K562 (cell line): ENCODE measurements around the gene ZNF687. TPM values are rescaled to one million over a fixed set of nuclear protein-coding genes. Genes with fewer than 3 reads are reported as not detected.
A peak's percentile ranks its signal among the peaks of the same experiment; 100 is the strongest.

ENCODE experiments used
- ATF7 ChIP-seq: fragments of 450-650 bp; IDR thresholded peaks from 2 replicates; pipeline ENCODE4 v1.7.1; 2014; ENCODE audit warnings: mild to moderate bottlenecking, moderate library complexity
- BHLHE40 ChIP-seq: IDR thresholded peaks from 2 replicates; pipeline ENCODE4 v1.6.1; 2011; ENCODE audit warnings: low read length, improper control_type of control experiment
- C11orf30 ChIP-seq: fragments of 450-650 bp; IDR thresholded peaks from 2 replicates; pipeline ENCODE4 v1.6.1; 2016; ENCODE audit warnings: low read depth, mild to moderate bottlenecking
- FIP1L1 ChIP-seq: fragments of 200-400 bp; formaldehyde crosslinking; IDR thresholded peaks from 2 replicates; pipeline ENCODE4 v1.6.1; 2018; ENCODE audit warnings: mild to moderate bottlenecking, low read depth, low read length; ENCODE audit not compliant: poor library complexity, severe bottlenecking
- FOSL1 ChIP-seq: fragments of 200-800 bp; sonication (Bioruptor generic); conservative IDR thresholded peaks from 2 replicates; pipeline ENCODE4 v1.6.1; 2016; ENCODE audit warnings: missing genetic modification characterization, missing compliant biosample characterization
- GABPA ChIP-seq: fragments of 200-800 bp; sonication (Bioruptor generic); conservative IDR thresholded peaks from 2 replicates; pipeline ENCODE4 v1.6.1; 2016; ENCODE audit warnings: low read depth, missing genetic modification characterization, missing compliant biosample characterization
- IRF2 ChIP-seq: sonication (generic); formaldehyde crosslinking; IDR thresholded peaks from 2 replicates; pipeline ENCODE4 v1.8.1; 2022; ENCODE audit warnings: mild to moderate bottlenecking, missing genetic modification reagents
- KDM4B ChIP-seq, 2 experiments: fragments of 450-650 bp in 1 of 2; sonication (generic) in 1 of 2; IDR thresholded peaks; 2 replicates each; pipeline ENCODE4 v1.6.1; 2016 to 2017; ENCODE audit warnings: borderline replicate concordance in 2 of 2, antibody characterized with exemption in 1 of 2, low read depth in 1 of 2, mild to moderate bottlenecking in 1 of 2
- NBN ChIP-seq: fragments of 450-650 bp; IDR thresholded peaks from 2 replicates; pipeline ENCODE4 v1.6.1; 2016; ENCODE audit warnings: low read depth, mild to moderate bottlenecking
- NCOA2 ChIP-seq, 2 experiments: fragments of 450-650 bp; IDR thresholded peaks; 2 replicates each; pipeline ENCODE4 v1.6.1; 2018; ENCODE audit warnings: mild to moderate bottlenecking in 2 of 2, moderate library complexity in 1 of 2; ENCODE audit not compliant: partially characterized antibody in 2 of 2
- NFE2 ChIP-seq: IDR thresholded peaks from 2 replicates; pipeline ENCODE4 v1.6.1; 2014; ENCODE audit warnings: antibody characterized with exemption, low read depth
- NFRKB ChIP-seq: fragments of 450-650 bp; IDR thresholded peaks from 2 replicates; pipeline ENCODE4 v1.6.1; 2016; ENCODE audit warnings: low read depth
- NR1H2 ChIP-seq: sonication (generic); formaldehyde crosslinking; IDR thresholded peaks from 2 replicates; pipeline ENCODE4 v1.4.0; 2020; ENCODE audit warnings: mild to moderate bottlenecking, missing genetic modification reagents
- NRF1 ChIP-seq, 2 experiments: fragments of 450-650 bp; IDR thresholded peaks in 1 of 2; conservative IDR thresholded peaks in 1 of 2; 2 replicates each; pipeline ENCODE4 v1.6.1; 2014; ENCODE audit warnings: mild to moderate bottlenecking in 2 of 2
- PHF8 ChIP-seq: fragments of 200-600 bp; sonication (generic); IDR thresholded peaks from 2 replicates; pipeline ENCODE4 v1.6.1; 2012; ENCODE audit warnings: mixed run types, mild to moderate bottlenecking, inconsistent platforms, low read length, moderate library complexity, borderline replicate concordance
- PML ChIP-seq: IDR thresholded peaks from 2 replicates; pipeline ENCODE4 v1.6.1; 2012; ENCODE audit warnings: low read length, inconsistent platforms
- POLR2AphosphoS5 ChIP-seq: IDR thresholded peaks from 2 replicates; pipeline ENCODE4 v1.6.1; 2011; ENCODE audit warnings: mild to moderate bottlenecking, low read depth, low read length, moderate library complexity; ENCODE audit not compliant: control insufficient read depth, insufficient read depth
- ZFX ChIP-seq: sonication (generic); formaldehyde crosslinking; IDR thresholded peaks from 2 replicates; pipeline ENCODE4 v1.8.0; 2022; ENCODE audit warnings: mild to moderate bottlenecking, missing genetic modification reagents, moderate library complexity
- ZNF165 ChIP-seq: fragments of 250-450 bp; sonication (Bioruptor Pico); IDR thresholded peaks from 2 replicates; pipeline ENCODE4 v1.4.0; 2020; ENCODE audit warnings: borderline replicate concordance
- ZNF780A ChIP-seq: fragments of 250-450 bp; sonication (Bioruptor Pico); IDR thresholded peaks from 2 replicates; pipeline ENCODE4 v1.5.0; 2021; ENCODE audit warnings: mild to moderate bottlenecking
- polyA plus RNA-seq, 8 experiments: library from polyadenylated mRNA; depleted of rRNA in 4 of 8; stranded (reverse) in 5 of 8; unstranded in 3 of 8; fragments of >200 nt; fragmentation: Nextera tagmentation in 2 of 8; fragmentation: Illumina TruSeq in 1 of 8; extraction: Ambion mirVana in 2 of 8; extraction: Trizol in 1 of 8; gene quantifications; 2 replicates each; pipeline versions ENCODE4 v1.2.1 to v1.2.3, GENCODE V29; 2011 to 2014; ENCODE audit warnings: inconsistent platforms in 1 of 8, missing spikeins in 1 of 8
- total RNA-seq, 7 experiments: library from RNA; depleted of rRNA in 6 of 7; stranded (reverse); fragments of >200 nt in 6 of 7; fragmentation: Illumina TruSeq in 2 of 7; extraction: Trizol in 2 of 7; gene quantifications; 2 replicates each; pipeline versions ENCODE4 v1.2.1 to v1.2.3, GENCODE V29; 2011 to 2021; ENCODE audit warnings: low replicate concordance in 1 of 7
- TF ChIP-seq, protein P1 (sequence below): sonication (generic); formaldehyde crosslinking; IDR thresholded peaks from 2 replicates; pipeline ENCODE4 v1.8.0; 2023; ENCODE audit warnings: missing genetic modification reagents, mild to moderate bottlenecking, borderline replicate concordance
- TF ChIP-seq, protein P2 (sequence below), 2 experiments: IDR thresholded peaks; 2 replicates each; pipeline ENCODE4 v1.6.1; 2011; ENCODE audit warnings: borderline replicate concordance in 1 of 2, control low read depth in 1 of 2, low read depth in 1 of 2, low read length in 1 of 2, mild to moderate bottlenecking in 1 of 2, mixed read lengths in 1 of 2, moderate library complexity in 1 of 2; ENCODE audit not compliant: insufficient read depth in 1 of 2, insufficient read length in 1 of 2, poor library complexity in 1 of 2, severe bottlenecking in 1 of 2; ENCODE audit errors: extremely low read depth in 1 of 2

The ZNF687 gene
- total and polyA plus RNA-seq, 9 of the 15 experiments (the other 6 are each of a cell fraction or from before 2014, with no cell fraction given) = 0.13 to 26.4 (median 10.6) TPM

DNA sequence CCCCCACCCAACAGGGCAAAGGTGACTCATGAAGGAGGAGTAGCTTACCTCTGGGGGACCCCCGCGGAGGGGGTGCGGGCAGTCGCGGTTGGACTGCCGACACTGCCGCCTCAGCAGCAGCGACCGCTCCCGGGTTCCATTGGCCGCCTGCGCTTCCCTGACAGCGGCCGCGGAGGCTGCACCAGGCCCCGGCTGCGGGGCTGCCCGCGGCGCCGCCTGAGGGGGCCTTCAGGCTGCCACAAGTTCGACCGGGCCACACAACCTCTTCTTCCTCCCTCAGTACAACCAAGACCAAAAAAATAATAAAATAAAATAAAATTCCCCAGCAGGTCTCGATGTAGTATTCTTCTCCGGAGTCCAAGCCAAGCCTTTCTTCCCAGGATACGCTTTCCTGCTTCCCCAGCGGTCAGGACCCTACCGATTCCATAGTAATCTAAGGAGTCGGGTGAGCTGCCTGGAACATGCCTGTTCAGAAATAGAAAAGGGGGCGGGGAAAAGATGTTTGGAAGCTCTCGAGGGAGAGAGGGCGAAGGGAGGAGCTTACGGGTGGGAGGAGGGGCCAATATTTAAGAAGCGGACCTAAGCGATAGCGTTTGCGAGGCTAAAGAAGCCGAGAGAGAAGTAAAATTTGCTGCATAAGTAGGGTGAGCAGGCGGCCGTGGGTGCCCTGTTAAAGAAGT lies 45.3 kb downstream of the ZNF687 start, which contains the start of gene PI4KB (continued):
- TF ChIP-seq FIP1L1 (peak; percentile 48), PML (peak; percentile 59; the same call in 1 of the 2 replicates), IRF2 (no peak), ZFX (CRISPR knock-in tag) (peak; percentile 83), NR1H2 (CRISPR knock-in tag) (no peak), NBN (peak; percentile 59), C11orf30 (peak; percentile 27; the same call in 1 of the 2 replicates), NRF1 (conservative IDR thresholded peaks at IDR 0.05 in 1 of 2, IDR thresholded peaks at IDR 0.05 in 1 of 2) (peak; percentile 24 to 34; a peak in 2 of 4 replicates), NFRKB (peak; percentile 11; the same call in 1 of the 2 replicates), NCOA2 (IDR thresholded peaks at IDR 0.05; ENCODE audit: partially characterized antibody in 2 of 2) (peak in 1 of 2 experiments; percentile 96), ZNF780A (no peak), GABPA (tag) (no peak), BHLHE40 (0 out of 2 replicates have a peak, but pooled peaks have one; percentile 20), PHF8 (peak; percentile 82), ZNF165 (CRISPR knock-in tag) (no peak), POLR2AphosphoS5 (peak; percentile 36), KDM4B (IDR thresholded peaks at IDR 0.05; ENCODE audit: borderline replicate concordance in 2 of 2, low read depth in 1 of 2) (no peak), ATF7 (peak; percentile 43; the same call in 1 of the 2 replicates), NFE2 (peak; percentile 64), FOSL1 (tag) (0 out of 2 replicates have a peak, but pooled peaks have one; percentile 37)
- TF ChIP-seq, protein P1, sequence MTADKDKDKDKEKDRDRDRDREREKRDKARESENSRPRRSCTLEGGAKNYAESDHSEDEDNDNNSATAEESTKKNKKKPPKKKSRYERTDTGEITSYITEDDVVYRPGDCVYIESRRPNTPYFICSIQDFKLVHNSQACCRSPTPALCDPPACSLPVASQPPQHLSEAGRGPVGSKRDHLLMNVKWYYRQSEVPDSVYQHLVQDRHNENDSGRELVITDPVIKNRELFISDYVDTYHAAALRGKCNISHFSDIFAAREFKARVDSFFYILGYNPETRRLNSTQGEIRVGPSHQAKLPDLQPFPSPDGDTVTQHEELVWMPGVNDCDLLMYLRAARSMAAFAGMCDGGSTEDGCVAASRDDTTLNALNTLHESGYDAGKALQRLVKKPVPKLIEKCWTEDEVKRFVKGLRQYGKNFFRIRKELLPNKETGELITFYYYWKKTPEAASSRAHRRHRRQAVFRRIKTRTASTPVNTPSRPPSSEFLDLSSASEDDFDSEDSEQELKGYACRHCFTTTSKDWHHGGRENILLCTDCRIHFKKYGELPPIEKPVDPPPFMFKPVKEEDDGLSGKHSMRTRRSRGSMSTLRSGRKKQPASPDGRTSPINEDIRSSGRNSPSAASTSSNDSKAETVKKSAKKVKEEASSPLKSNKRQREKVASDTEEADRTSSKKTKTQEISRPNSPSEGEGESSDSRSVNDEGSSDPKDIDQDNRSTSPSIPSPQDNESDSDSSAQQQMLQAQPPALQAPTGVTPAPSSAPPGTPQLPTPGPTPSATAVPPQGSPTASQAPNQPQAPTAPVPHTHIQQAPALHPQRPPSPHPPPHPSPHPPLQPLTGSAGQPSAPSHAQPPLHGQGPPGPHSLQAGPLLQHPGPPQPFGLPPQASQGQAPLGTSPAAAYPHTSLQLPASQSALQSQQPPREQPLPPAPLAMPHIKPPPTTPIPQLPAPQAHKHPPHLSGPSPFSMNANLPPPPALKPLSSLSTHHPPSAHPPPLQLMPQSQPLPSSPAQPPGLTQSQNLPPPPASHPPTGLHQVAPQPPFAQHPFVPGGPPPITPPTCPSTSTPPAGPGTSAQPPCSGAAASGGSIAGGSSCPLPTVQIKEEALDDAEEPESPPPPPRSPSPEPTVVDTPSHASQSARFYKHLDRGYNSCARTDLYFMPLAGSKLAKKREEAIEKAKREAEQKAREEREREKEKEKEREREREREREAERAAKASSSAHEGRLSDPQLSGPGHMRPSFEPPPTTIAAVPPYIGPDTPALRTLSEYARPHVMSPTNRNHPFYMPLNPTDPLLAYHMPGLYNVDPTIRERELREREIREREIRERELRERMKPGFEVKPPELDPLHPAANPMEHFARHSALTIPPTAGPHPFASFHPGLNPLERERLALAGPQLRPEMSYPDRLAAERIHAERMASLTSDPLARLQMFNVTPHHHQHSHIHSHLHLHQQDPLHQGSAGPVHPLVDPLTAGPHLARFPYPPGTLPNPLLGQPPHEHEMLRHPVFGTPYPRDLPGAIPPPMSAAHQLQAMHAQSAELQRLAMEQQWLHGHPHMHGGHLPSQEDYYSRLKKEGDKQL (CRISPR knock-in tag) = no peak
- TF ChIP-seq, protein P2, sequence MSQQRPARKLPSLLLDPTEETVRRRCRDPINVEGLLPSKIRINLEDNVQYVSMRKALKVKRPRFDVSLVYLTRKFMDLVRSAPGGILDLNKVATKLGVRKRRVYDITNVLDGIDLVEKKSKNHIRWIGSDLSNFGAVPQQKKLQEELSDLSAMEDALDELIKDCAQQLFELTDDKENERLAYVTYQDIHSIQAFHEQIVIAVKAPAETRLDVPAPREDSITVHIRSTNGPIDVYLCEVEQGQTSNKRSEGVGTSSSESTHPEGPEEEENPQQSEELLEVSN (IDR thresholded peaks at IDR 0.05; ENCODE audit: borderline replicate concordance in 1 of 2, extremely low read depth in 1 of 2, insufficient read depth in 1 of 2, insufficient read length in 1 of 2, low read depth in 1 of 2, low read length in 1 of 2, poor library complexity in 1 of 2, severe bottlenecking in 1 of 2) = peak in 1 of 2 experiments; percentile 18
